Progenitor cell of endocrine pancreas (in vitro differentiated cells): ENCODE data around the gene PWP2. TPM values are rescaled to one million over a fixed set of nuclear protein-coding genes. Genes with fewer than 3 reads are reported as not detected.
A peak's percentile ranks its signal among the peaks of the same experiment; 100 is the strongest.

Source experiments
- DNase-seq: peaks from one replicate; pipeline ENCODE4 v3.0.0; 2021; ENCODE audit warnings: low spot score; ENCODE audit not compliant: unreplicated experiment
- H3K27ac Mint-ChIP-seq: 2 replicates; pipeline ENCODE4 v1.8.0; 2021; ENCODE audit warnings: mild to moderate bottlenecking, moderate library complexity, mixed read lengths
- H3K27me3 Mint-ChIP-seq: 2 replicates; pipeline ENCODE4 v1.8.0; 2021; ENCODE audit warnings: mixed read lengths
- H3K36me3 Mint-ChIP-seq: 2 replicates; pipeline ENCODE4 v1.8.0; 2022; ENCODE audit warnings: mixed read lengths; ENCODE audit not compliant: insufficient read depth
- H3K4me1 Mint-ChIP-seq: 2 replicates; pipeline ENCODE4 v1.8.0; 2021; ENCODE audit warnings: low read depth, mixed read lengths
- H3K4me3 Mint-ChIP-seq: 2 replicates; pipeline ENCODE4 v1.8.0; 2021; ENCODE audit warnings: low read depth, mild to moderate bottlenecking, moderate library complexity, mixed read lengths
- H3K9me3 Mint-ChIP-seq: 2 replicates; pipeline ENCODE4 v1.8.0; 2021; ENCODE audit warnings: low read depth, mixed read lengths
- CTCF ChIP-seq: fragments of 200-600 bp; sonication (generic); IDR thresholded peaks from one replicate; pipeline ENCODE4 v1.5.0; 2021; ENCODE audit warnings: antibody characterized with exemption, mild to moderate bottlenecking; ENCODE audit not compliant: unreplicated experiment
- total RNA-seq: library from RNA; stranded (reverse); gene quantifications from 2 replicates; pipeline ENCODE4 v1.2.1, GENCODE V29; 2021

The PWP2 gene
- total RNA-seq, 1 donor from 2014 or later = 7.0 TPM

GRCh38 chr21:44063151-44063912 lies 43.9 kb upstream of the PWP2 start:
- Mint-ChIP-seq H3K27ac (no peak overlapping the region), H3K4me1 (peaks cover 9% of the 10 kb centered on the region), H3K36me3 (peaks cover 10% of the 10 kb centered on the region), H3K9me3 (no peaks in the 10 kb centered on the region), H3K27me3 (no peaks in the 10 kb centered on the region), H3K4me3 (no peak overlapping the region)
- no peak for DNase-seq
- TF ChIP-seq CTCF = no peak

- no peaks in the 10 kb centered on the region for H3K9me3 Mint-ChIP-seq
- H3K4me3 Mint-ChIP-seq = no peak overlapping the region
- TF ChIP-seq CTCF = no peak
- DNase-seq = no peak
- peaks cover 4% of the 10 kb centered on the region for H3K36me3 Mint-ChIP-seq
- H3K27me3 Mint-ChIP-seq = no peaks in the 10 kb centered on the region
- H3K4me1 Mint-ChIP-seq = peaks cover 9% of the 10 kb centered on the region
- peak overlapping the region; percentile 65 for H3K27ac Mint-ChIP-seq
These were observed 42.3 kb upstream of the PWP2 start for GRCh38 chr21:44064852-44065403.

GRCh38 chr21:44065428-44065827 lies 41.8 kb upstream of the PWP2 start:
- no peaks in the 10 kb centered on the region for H3K9me3 Mint-ChIP-seq
- H3K4me3 Mint-ChIP-seq = no peak overlapping the region
- no peaks in the 10 kb centered on the region for H3K27me3 Mint-ChIP-seq
- TF ChIP-seq CTCF = no peak
- peaks cover 4% of the 10 kb centered on the region for H3K36me3 Mint-ChIP-seq
- DNase-seq = no peak
- H3K27ac Mint-ChIP-seq = no peak overlapping the region
- H3K4me1 Mint-ChIP-seq = peaks cover 9% of the 10 kb centered on the region

- H3K4me3 Mint-ChIP-seq = no peak overlapping the region
- no peak for TF ChIP-seq CTCF
- H3K4me1 Mint-ChIP-seq = peaks cover 9% of the 10 kb centered on the region
- no peaks in the 10 kb centered on the region for H3K27me3 Mint-ChIP-seq
- DNase-seq = no peak
- H3K27ac Mint-ChIP-seq = no peak overlapping the region
- peaks cover 4% of the 10 kb centered on the region for H3K36me3 Mint-ChIP-seq
- no peaks in the 10 kb centered on the region for H3K9me3 Mint-ChIP-seq
These were observed 41.1 kb upstream of the PWP2 start for GRCh38 chr21:44066116-44066515.

- H3K9me3 Mint-ChIP-seq = no peaks in the 10 kb centered on the region
These were observed 40.0 kb upstream of the PWP2 start for GRCh38 chr21:44067011-44067839.

More at GRCh38 chr21:44067011-44067839, 40.0 kb upstream of the PWP2 start:
- Mint-ChIP-seq H3K27ac (peak overlapping the region; percentile 15), H3K36me3 (peaks cover 4% of the 10 kb centered on the region), H3K4me1 (peaks cover 9% of the 10 kb centered on the region), H3K27me3 (no peaks in the 10 kb centered on the region), H3K4me3 (no peak overlapping the region)
- DNase-seq = no peak
- no peak for TF ChIP-seq CTCF
